ENCODE measurements around the gene STIM1.
A peak's percentile ranks its signal among the peaks of the same experiment; 100 is the strongest.
"Not testable (repeated sequence)": the region's sequence is repeated elsewhere in the genome, so short reads cannot be mapped to it uniquely, and the experiment has no call there.

STIM1 gene

DNA sequence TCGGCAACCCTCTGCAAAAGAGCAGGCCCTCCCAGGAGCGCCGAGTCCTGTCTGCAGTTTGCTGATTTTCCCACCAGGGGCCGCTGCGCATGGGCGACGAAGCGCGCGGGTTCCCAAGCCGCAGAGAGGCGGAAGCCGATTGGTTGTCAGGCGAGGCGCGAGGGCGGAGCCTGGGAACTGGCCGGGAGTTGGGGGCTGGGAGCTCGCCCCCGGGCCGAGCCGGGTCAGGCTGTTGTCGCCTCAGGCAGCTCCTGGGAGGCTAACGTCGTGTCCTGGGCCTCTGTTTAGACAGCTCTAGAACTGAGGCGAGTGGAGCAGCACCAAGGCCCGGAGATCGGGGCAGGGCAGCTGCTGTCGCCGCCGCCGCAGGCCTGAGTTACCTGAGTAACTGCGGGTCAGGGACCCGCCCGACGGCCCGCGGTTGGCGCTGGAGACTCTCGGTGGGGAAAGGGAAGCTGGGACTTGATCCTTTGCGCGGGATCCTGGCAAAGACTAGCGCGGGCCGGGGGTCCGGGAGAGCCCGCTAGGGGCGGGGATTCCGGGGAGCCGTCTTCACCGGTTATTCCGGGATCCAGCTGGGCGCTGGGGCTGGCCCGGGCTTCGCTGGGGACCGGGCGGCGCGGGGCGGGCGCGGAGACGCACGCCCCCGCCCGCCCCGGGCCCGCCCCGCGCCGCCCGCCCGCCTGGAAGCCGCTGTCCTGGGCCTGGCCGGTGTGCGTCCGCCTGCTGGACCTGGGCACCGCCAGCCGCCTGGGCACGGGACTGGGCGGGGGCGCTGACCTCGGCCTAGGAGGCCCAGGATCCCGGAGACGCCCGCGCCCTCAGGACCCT, at the start of gene STIM1:
Gene STIM1 (plus strand): TSS at position 688 of the 831 bp plus-strand sequence. CDS start 607 bp downstream, outside the sequence.
- peak; percentile 85 for DNase-seq

DNA sequence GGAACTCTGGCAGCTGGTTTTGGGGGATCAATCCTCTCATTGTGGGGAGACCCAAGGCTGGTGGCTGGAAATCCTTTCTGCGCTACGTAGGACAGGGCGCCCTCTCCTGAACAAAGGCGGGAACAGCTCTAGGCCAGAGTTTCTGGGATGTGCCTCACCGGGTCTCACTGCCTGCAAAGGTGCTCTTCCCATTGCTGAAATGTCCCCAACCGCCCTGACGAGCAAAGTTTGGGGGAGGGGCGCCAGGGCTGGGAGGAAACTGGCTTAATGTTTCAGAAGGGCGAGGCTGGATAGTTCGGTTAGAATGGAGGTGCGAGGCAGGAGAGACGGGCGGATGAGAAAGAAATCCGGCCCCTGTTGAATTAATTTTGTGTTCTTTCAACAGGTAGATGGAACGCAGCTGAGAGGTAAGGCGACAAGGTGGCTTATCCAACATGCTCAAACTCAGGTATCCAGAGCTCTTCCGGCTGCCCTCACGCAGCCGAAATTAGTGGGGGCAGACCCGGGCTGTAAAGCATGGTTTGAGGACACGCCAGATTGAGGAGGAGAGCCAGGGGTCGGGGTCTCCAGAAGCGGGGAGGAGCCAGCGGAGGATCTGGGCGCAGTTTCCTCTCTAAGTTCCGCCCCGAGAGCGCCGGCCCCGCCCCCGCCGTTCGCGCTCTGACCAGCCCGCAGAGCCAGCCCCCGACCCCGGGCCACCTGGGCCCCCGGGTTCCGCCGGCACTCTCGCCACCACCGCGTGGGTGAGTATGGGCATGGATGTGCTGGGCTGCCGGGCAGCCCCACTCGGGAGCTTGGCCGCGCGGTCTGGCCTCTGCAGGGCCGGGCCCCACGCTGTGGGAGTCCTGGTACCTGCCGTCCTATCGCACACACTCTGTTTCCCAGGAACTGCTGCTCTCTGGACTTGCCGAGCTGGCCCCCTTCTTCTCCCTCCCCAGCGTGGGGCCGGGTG, 47.3 kb upstream of the STIM1 start, which contains the start of gene PGAP2:
Gene PGAP2 (plus strand): TSS at position 652 of the 952 bp plus-strand sequence. CDS start 2,700 bp downstream, outside the sequence.
- no peak for DNase-seq

DNA sequence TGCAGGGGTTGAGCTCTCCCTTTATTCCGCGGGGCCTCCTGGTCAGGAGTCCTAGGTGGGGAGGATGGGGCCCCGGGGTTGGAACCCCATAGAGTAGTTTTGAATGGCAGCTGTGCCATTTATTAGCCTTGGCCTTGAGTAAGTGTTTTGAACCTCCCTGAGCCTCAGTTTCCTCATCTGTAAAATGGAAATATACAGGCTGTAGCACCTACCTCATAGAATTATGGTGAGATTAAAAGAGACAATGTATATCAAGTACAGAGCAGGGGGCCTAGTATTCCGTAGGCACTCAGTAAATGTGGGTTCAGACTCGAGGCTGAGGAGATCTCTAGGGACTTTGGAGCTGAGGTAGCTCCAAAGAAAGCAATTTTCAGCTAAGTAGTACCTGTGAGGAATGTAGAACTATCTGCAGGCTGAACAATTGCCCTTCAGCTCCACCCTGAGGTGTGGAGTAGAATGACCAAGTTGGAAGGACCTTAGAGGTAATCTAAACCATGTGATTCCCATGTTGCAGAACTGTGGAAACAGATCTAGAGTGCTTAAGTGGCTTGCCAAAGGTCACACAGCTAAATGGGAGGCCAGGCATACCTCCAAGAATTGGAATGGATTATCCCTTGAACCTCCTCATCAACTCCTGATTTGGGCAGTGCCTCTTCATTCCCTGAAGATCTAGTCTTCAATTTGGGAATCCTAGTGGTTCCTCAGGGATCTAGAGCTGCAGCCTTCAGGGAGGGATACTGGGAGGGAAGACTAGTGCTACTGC, 46.4 kb upstream of the STIM1 start:
- DNase-seq = no peak

DNA sequence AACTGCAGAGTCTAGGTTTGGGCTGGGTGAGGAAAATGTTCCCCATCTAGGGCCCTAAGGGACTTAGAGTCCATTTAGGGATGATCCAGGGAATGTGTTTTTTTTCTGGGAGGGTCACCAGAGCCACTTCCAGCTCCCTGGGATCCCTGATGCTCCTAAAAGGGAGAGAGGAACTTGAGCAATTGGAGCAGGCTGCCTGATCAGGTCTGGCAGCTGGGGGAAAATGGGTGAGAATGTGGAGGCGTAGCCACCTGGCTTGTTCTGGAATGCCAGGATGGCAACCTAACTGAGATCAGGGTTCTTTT, 45.9 kb upstream of the STIM1 start:
- no peak for DNase-seq

DNA sequence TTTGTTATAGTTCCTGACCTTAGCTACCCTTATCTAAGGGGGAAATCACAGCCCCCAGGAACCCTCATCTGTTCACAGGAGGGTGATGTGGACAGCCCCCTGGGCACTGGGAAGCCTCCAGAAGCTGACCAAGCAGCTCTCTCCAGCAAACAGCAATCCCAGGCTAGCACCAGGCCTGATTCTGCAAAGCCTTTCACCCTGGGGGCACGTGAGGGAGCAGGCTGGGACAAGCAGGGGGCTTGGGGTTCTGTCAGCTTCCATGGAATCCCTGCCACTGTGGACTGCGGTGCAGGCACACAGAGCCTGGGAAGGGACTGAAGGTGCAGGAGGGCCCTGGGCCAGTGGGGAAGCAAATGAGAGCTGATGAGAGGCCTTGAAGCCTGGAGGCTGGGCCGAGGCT, 45.0 kb upstream of the STIM1 start:
- no peak for DNase-seq

DNA sequence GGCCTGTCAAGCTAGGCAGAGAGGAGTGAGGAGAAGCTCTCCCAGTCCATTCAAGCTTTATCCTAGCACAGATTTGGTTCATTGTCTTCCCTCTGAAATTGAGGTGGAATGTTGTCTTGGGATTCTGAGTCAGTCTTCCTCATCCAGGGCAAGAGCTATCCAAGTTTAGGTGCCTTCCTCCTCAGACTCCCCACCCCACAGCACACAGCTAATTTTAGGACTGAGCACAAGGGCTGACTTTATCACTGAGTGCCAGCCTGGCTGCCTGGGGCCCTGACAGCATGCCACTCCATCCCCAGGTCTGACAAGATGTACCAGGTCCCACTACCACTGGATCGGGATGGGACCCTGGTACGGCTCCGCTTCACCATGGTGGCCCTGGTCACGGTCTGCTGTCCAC, 44.5 kb upstream of the STIM1 start:
- DNase-seq = no peak

DNA sequence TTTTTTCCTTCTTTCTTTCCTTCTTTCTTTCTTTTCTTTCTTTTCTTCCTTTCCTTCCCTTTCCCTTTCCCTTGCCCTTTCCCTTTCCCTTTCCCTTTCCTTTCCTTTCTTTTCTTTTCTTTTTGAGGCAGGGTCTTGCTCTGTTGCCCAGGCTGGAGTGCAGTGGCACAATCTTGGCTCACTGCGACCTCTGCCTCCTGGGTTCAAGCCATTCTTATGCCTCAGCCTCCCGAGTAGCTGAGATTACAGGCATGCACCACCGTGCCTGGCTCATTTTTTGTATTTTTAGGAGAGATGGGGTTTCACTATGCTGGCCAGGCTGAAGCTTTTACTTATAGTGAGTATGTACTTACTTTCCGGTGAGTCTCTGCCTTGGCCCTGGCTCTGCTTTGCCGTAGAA, 40.6 kb upstream of the STIM1 start:
- not testable (repeated sequence) for DNase-seq

DNA sequence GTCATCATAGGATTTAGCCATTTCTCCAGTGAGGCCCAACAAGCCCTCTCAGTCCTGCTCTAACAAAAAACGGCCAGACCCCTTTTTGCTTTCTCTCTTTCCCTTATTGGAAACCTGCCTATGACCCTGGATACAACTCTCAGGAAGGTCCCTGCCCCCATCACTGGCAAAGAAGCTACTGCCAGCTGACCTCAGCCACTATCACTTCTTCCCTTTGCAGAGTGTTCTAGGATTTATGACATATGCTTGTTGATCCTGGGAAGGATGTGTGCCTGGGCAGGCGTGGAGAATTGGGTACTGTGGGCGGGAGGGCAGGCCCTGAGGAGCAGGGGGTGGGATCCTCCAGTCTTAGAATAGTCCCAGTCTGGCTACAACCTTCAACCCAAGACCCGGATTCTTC, 39.6 kb upstream of the STIM1 start:
- no peak for DNase-seq

DNA sequence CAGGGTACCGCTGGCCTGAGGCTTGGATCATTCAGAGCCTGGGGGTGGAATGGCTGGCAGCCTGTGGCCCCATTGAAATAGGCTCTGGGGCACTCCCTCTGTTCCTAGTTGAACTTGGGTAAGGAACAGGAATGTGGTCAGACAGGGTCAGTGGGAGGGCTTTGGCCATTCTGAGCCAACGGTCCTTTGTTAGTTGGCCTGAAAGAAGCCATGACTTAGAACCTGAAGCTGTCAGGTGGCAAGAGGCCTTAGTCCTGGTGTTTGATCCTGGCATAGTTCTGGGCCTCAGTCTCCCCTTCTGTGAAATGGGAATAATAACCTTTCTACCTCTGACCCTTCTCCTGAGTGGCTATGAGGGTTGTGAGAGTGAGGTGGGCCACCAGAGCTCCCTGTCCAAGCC, 38.8 kb upstream of the STIM1 start:
- no peak for DNase-seq

DNA sequence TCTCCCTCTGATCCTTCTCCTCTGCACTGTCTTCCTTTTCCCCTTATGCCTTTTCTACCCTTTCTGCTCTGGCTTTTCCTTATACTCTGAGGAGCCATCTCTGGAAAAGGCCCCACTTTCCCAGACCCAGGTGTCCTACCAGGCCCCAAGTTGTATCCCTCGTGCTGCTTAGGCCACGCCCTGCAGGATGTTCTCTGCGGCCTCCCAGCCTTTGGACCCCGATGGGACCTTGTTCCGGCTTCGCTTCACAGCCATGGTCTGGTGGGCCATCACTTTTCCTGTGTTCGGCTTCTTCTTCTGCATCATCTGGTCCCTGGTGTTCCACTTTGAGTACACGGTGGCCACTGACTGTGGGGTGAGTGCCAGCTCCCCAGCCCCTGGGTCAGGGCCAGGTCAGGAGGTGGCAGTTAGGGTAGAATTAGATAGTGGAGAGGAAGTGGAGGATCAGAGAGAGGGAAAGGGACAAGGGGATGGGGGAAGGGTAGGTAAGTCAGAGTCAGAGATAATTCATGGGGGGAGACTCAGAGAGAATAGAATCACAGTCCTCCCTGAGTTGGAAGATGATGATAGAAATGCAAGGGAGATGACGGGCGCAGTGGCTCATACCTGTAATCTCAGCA, 38.2 kb upstream of the STIM1 start:
- DNase-seq = no peak

DNA sequence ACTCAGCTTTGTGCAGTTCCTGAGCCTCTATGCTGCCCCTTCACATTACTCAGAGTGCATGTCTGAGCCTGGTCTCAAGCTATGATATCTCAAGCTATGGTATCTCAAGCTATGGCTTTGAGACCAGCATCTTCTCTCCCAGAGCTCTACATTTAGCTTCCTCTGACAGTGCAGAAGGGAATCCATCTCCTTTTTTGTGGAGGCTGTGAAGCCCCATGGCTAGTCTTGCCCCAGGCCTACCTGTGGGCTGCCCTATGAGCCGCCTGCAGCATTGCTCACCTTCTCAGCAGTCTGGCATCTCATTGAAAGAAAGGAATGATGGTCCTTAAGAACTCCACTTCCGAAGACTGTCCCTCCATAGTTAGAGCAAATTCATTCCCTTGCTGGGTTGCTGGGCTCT, 34.5 kb upstream of the STIM1 start:
- no peak for DNase-seq

DNA sequence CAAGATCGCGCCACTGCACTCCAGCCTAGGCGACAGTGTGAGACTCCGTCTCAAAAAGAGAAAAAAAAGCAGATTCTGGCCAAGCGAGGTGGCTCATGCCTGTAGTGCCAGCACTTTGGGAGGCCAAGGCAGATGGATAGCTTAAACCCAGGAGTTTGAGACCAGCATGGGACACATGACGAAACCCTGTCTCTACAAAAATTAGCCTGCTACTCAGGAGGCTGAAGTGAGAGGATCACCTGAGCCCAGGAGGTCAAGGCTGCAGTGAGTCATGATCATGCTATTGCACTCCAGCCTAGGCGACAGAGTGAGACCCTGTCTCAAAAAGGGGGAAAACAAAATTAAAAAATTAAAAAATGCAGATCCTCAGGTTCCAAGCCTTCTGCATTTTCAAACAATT, 33.2 kb upstream of the STIM1 start:
- DNase-seq = no peak

DNA sequence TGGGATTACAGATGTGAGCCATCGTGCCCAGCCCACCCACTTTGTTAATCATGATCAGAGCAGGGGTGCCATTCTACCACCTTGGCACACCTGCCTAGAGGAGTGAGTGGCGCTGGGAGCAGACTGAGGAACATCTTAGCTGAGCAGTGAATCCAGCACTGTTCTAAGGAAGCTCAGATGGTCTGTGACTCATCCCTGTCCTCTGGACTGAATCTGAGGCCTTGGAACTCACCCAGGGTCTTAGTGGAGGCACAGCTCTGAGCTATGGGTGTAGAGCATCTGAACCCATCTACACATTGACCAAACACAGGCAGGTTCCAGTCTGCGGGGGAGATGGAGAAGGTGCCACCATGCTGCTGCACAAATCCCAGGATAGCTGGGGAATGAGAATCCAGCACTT, 32.2 kb upstream of the STIM1 start:
- no peak for DNase-seq

DNA sequence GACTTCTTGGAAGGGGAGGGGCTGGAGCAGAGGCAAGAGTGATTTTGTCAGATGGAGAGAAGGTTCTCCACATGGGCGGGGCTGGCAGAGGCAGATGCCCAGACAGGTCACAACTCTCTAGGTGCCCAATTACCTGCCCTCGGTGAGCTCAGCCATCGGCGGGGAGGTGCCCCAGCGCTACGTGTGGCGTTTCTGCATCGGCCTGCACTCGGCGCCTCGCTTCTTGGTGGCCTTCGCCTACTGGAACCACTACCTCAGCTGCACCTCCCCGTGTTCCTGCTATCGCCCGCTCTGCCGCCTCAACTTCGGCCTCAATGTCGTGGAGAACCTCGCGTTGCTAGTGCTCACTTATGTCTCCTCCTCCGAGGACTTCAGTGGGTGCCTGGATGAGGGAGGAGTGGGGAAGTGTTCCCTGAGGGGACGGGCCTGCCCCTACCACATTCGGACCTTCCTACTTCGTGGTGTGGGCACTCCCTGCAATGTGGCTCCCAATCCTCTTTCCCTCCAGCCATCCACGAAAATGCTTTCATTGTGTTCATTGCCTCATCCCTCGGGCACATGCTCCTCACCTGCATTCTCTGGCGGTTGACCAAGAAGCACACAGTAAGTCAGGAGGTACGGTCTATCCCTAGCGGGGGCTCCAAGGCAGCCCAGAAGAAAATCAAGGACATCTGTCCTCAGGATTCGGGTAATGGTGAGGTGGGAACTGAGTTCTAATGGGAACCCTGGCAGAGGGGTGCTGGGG, 31.5 kb upstream of the STIM1 start:
- no peak for DNase-seq

DNA sequence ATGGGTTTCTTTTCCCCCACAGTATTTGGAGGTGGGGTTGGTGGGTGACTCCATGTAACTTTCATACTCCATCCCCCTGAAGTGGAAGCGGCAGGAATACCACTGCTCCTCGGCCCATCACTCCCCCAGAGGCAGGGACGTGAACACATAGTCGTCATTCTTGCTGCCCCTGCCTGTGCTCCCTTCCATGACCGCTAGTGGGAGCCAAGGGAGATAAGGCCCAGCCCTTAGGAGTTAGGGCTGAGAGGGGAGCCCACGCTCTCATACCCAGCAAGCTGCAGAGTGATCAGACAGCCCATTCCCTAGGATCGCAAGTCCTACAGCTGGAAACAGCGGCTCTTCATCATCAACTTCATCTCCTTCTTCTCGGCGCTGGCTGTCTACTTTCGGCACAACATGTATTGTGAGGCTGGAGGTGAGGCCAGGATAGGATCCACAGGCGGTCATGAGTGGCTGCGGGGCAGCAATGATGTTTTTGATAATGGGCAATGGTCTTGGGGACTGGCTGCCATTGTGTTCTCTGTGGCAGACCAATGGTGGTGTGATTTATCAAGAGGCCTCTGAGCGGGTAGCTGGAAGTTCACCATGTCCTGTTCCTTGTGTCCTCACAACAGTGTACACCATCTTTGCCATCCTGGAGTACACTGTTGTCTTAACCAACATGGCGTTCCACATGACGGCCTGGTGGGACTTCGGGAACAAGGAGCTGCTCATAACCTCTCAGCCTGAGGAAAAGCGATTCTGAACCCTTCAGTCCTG, 30.6 kb upstream of the STIM1 start:
- no peak for DNase-seq

DNA sequence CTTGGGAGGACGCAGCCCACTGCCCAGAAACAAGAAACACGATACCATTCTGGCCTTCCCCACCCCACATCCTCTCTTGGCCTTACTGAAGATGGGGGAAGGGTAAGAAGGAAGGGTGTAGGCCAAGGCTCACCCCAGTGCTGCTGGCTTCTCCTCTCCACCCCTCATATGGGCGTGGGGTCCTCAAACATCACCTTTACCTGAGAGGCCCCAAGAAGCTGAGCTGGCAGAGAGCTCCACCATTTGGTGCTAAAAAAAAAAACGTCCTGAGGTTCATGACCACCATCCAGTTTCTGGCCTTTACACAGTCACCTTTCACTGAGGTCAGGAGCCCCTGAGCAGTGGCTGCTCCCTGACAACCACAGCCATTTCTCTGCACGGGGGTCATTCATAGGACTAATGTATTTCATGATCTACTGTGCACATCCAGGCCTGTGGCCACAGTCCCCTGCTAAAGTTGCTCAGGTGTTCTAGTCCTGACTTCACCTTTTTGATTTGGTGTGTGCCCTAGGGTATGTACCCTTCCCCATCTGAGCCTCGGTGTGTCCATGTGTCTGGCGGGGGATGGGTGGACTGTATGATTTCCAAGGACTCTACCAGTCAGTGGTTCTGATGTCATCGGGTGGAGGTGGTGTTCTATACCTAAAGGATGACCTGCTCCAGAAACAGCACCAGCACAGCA, 29.9 kb upstream of the STIM1 start:
- no peak for DNase-seq

DNA sequence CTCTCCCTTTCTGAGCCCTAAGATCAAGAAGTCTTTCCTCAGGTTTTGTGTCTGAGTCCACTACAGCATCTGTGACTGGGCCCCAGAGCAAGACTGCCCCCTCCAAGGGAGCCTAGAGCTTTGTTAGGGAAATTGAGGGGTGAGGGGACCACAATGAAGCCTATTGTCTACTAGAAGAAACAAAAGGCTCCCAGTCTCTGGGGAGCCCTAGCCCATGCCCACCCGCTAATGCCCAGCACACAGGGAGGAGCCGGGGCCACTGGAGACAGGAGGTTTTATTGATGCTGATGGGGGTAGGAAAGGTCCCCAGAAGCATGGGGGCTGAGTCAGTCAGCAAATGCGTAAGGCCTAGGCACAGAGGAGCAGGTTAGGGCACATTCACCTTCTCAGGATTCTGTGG, 28.7 kb upstream of the STIM1 start:
- no peak for DNase-seq

DNA sequence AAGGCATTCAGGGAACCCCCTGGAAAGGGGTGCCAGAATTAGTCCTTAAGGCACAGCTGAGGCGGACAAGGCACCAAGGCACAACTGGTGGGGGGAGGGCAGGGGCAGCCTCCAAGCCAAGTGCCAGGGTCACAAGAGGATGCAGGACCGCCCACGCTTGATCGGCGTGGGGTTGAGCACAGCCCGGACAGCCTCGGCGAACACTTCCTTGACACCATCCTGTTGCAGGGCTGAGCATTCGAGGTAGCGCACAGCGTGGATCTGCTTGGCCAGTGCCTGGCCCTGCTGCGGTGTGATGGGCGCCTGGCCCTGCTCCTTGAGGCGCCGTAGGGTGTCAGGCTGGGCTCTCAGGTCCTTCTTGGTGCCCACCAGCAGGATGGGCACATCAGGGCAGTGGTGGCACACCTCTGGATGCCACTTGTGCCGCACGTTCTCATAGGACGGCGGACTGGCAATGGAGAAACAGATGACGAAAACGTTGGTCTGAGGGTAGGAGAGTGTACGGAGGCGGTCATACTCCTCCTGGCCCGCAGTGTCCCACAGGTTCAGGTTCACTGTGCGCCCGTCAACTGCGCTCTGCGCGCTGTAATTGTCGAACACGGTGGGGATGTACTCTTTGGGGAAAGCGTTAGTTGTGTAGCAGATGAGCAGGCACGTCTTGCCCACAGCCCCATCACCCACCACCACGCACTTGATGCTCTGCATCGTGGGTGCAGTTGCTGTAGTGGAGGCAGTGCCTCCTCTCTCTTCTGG, 27.9 kb upstream of the STIM1 start:
- DNase-seq = no peak

DNA sequence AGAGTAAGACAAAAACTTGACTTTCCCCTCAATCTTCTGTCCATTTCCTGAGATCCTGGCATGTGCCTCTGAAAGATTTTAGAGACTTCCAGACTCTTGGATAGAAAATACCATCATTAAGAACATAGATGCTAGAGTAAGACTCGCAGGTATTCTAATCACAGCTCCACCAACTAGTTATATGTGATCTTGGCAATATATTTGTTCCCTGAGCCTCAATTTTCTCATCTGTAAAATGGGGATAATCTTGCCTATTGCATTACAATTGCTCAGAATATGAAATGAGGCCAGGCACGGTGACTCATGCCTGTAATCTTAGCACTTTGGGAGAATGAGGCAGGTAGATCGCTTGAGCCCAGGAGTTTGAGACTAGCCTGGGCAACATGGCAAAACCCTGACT, 25.4 kb upstream of the STIM1 start:
- no peak for DNase-seq

DNA sequence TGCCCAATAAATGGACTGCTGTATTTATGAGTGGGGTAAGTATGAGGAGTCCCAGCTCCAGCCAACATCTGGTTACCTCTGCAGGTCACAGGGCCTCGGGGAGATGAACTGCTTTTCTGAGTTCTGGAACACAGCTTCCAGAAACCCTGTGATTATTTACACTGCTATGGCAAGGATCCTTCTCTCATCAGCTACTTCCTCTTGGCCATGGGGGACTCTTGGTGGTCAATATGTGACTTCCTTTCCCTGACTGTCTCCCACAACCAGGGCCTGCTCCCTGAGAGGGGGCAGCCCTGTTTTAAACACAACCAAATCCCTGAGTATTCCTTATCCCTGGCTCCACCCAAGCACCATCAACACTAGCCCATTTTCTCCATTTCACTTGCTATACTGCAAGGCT, 24.7 kb upstream of the STIM1 start:
- no peak for DNase-seq
